Measurements from ENCODE around the gene PHGDH.

Gene PHGDH

DNA sequence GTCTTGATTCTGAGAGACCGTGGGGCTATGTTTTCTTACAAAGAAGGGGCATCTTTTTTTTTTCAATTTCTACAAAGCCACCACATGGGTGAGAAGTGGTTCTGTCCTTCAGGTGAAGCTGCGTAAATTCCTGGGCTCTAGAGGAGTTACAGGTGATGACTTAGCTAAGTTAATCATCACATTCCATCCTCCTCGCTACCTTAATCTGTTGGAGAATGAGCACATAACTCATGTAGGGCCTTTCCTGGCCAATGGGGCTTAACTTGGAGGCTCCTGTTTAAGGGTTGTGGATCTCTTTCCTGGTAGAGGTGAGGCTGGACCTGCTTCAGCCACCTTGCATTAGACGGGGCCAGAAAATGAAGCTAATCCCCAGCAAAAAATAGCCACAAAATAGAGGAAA, 79.6 kb downstream of the PHGDH start:
- no peak for DNase-seq (ENCODE audit: low spot score)
